ENCODE results near the gene TSC2.
A peak's percentile ranks its signal among the peaks of the same experiment; 100 is the strongest.
"Not testable (repeated sequence)": the region's sequence is repeated elsewhere in the genome, so short reads cannot be mapped to it uniquely, and the experiment has no call there.

Gene TSC2

GRCh38 chr16:2129251-2129650 lies 81.5 kb downstream of the TSC2 start:
- Histone ChIP-seq H3K4me1 (ENCODE audit: control insufficient read depth in 1 of 2, insufficient read depth in 1 of 2, low read depth in 1 of 2, low read length in 1 of 2) (peaks cover 7 to 28% of the 10 kb centered on the region in 2 experiments), H3K27me3 (peaks cover 23% of the 10 kb centered on the region)
- not testable (repeated sequence) for H3K4me3 ChIP-seq (ENCODE audit: low read depth in 1 of 2, low read length in 1 of 2); H3K9me3 ChIP-seq; H3K27ac ChIP-seq; H3K36me3 ChIP-seq

GRCh38 chr16:2129890-2130447 lies 82.2 kb downstream of the TSC2 start:
- H3K4me1 ChIP-seq (ENCODE audit: control insufficient read depth in 1 of 2, insufficient read depth in 1 of 2, low read depth in 1 of 2, low read length in 1 of 2) = peaks cover 7 to 27% of the 10 kb centered on the region in 2 experiments

GRCh38 chr16:2133797-2134196 lies 86.0 kb downstream of the TSC2 start:
- peaks cover 6 to 11% of the 10 kb centered on the region in 2 experiments for H3K4me1 ChIP-seq (ENCODE audit: control insufficient read depth in 1 of 2, insufficient read depth in 1 of 2, low read depth in 1 of 2, low read length in 1 of 2)
- not testable (repeated sequence) for H3K4me3 ChIP-seq (ENCODE audit: low read depth in 1 of 2, low read length in 1 of 2); H3K9me3 ChIP-seq; H3K27ac ChIP-seq; H3K36me3 ChIP-seq; H3K27me3 ChIP-seq

More at GRCh38 chr16:2129890-2130447, 82.2 kb downstream of the TSC2 start:
- H3K4me3 ChIP-seq (ENCODE audit: low read depth in 1 of 2, low read length in 1 of 2); H3K36me3 ChIP-seq; H3K9me3 ChIP-seq; H3K27ac ChIP-seq: not testable (repeated sequence)
- H3K27me3 ChIP-seq = peaks cover 21% of the 10 kb centered on the region

- Histone ChIP-seq H3K4me3 (ENCODE audit: low read depth in 1 of 2, low read length in 1 of 2) (peak overlapping the region; percentile 17 to 47), H3K4me1 (ENCODE audit: control insufficient read depth in 1 of 2, insufficient read depth in 1 of 2, low read depth in 1 of 2, low read length in 1 of 2) (peaks cover 5 to 11% of the 10 kb centered on the region in 2 experiments)
- not testable (repeated sequence) for H3K27ac ChIP-seq, H3K36me3 ChIP-seq, H3K9me3 ChIP-seq, H3K27me3 ChIP-seq
These were observed 87.3 kb downstream of the TSC2 start for GRCh38 chr16:2135071-2135470.

GRCh38 chr16:2135770-2136490 lies 88.1 kb downstream of the TSC2 start, which contains the start of gene PKD1:
PKD1 (minus strand) TSS chr16:2135898; CDS start chr16:2135689, 209 bp downstream.
- H3K9me3 ChIP-seq, H3K27me3 ChIP-seq, H3K36me3 ChIP-seq: not testable (repeated sequence)
- Histone ChIP-seq H3K4me1 (ENCODE audit: control insufficient read depth in 1 of 2, insufficient read depth in 1 of 2, low read depth in 1 of 2, low read length in 1 of 2) (peaks cover 5 to 11% of the 10 kb centered on the region in 2 experiments), H3K4me3 (ENCODE audit: low read depth in 1 of 2, low read length in 1 of 2) (peak within 1 kb of the TSS; percentile 52 to 57), H3K27ac (peak within 1 kb of the TSS; percentile 63)

All from neutrophil (primary cell).